Ovary (tissue), 9 donors: ENCODE results near the gene SMIM13. TPM values are rescaled to one million over a fixed set of nuclear protein-coding genes. Genes with fewer than 3 reads are reported as not detected.

ENCODE experiments used
- DNase-seq, 5 donors: peaks; one replicate each; pipeline ENCODE4 v3.0.0-alpha.2; 2019 to 2020
- H3K27ac ChIP-seq, 2 donors: fragments of 200-600 bp; one replicate each; pipeline versions ENCODE4 v1.5.1 to v1.8.0; 2019 to 2022
- H3K27me3 ChIP-seq: fragments of 200-600 bp; one replicate; pipeline ENCODE4 v1.8.0; 2022
- H3K36me3 ChIP-seq: fragments of 200-600 bp; sonication (generic); one replicate; pipeline ENCODE4 v1.5.1; 2019
- H3K4me1 ChIP-seq: one replicate; pipeline ENCODE4 v1.8.1; 2013; ENCODE audit warnings: mild to moderate bottlenecking, moderate library complexity; ENCODE audit not compliant: insufficient read depth
- H3K4me3 ChIP-seq: fragments of 200-600 bp; sonication (generic); one replicate; pipeline ENCODE4 v1.5.1; 2017
- H3K9me3 ChIP-seq, 2 donors: fragments of 200-600 bp in 1 of 2; sonication (generic) in 1 of 2; one replicate each; pipeline versions ENCODE4 v1.5.1 to v1.8.1; 2013 to 2019; ENCODE audit warnings: mild to moderate bottlenecking in 1 of 2, moderate library complexity in 1 of 2
- CTCF ChIP-seq, 3 donors: fragments of 450-650 bp in 2 of 3; fragments of 200-600 bp in 1 of 3; IDR thresholded peaks; one replicate each; pipeline versions ENCODE4 v1.5.1 to v1.8.0; 2016 to 2022; ENCODE audit warnings: antibody characterized with exemption in 3 of 3, mild to moderate bottlenecking in 1 of 3
- EP300 ChIP-seq: sonication (generic); formaldehyde crosslinking; IDR thresholded peaks from one replicate; pipeline ENCODE4 v1.6.1; 2017; ENCODE audit warnings: antibody characterized with exemption
- POLR2A ChIP-seq: fragments of 450-650 bp; IDR thresholded peaks from one replicate; pipeline ENCODE4 v1.6.1; 2017; ENCODE audit warnings: antibody characterized with exemption, mild to moderate bottlenecking, moderate library complexity
- WGBS, 3 donors: extraction: QIAGEN DNeasy Blood & Tissue Kit in 1 of 3; methylation state at CpG; one replicate each; pipeline versions ENCODE4 v1.1.5 to v1.1.7; 2013 to 2017; 5-methylcytosine and 5-hydroxymethylcytosine counted together
- intact Hi-C, 4 donors: fragments of 100-400 bp; cut with DNase I; formaldehyde crosslinking; loops; one replicate each; pipeline versions ENCODE4 v1.11.0 to v1.15.1; 2022 to 2023
- polyA plus RNA-seq, 2 donors: library from polyadenylated mRNA; stranded (reverse); fragments of 200-250 nt in 1 of 2; fragments of 350-450 nt in 1 of 2; fragmentation: Illumina TruSeq in 1 of 2; extraction: RNeasy Lipid Tissue Mini Kit (QIAGEN cat#74804) in 1 of 2; gene quantifications; one replicate each; pipeline ENCODE4 v1.2.3, GENCODE V29; 2013 to 2014
- total RNA-seq, 7 donors: library from RNA; depleted of rRNA in 2 of 7; stranded (reverse); fragments of >200 nt in 2 of 7; fragmentation: NEBNext Ultra II Directional in 3 of 7; extraction: Animal tissue kit (Norgen Biotek cat#: 25700) in 3 of 7; gene quantifications; one replicate each; pipeline versions ENCODE4 v1.1.0 to v1.2.4, GENCODE V29; 2016 to 2023
- donor health status: DM: no; HTN: no; CAD: no; lungs with moderate emphysema.
- donor health status: DM: no; HTN: no; CAD: no.
- donor health status: Bipolar disorder and iron deficiency.
- donor health status: DM: yes; HTN: yes; CAD: no.
- donor health status: DM: no; HTN: no; CAD: no.
- donor health status: DM: yes; HTN: yes; CAD: no.

The SMIM13 gene
- total and polyA plus RNA-seq, 9 donors: 3.6 to 8.4 (median 6.0) TPM

DNA sequence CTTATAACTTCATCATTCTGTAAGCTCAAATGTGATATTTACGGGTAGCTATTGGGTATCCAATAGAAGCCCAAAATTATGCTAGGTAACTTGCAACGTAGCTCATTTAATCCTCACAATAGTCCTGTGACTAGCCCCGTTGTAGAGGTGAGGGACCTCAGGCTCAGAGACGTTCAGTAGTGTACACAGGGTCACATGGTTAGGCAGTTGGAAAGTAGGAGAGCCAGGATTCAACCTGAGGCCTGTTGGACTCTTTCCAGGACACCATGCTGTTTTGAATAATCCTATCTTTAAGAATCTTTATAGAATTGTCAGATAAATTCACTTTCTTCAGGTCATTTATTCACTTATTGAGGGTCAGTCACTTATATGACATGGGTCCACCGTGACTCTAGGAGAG, 40.3 kb upstream of the SMIM13 start:
- TF ChIP-seq CTCF (IDR thresholded peaks at IDR 0.05): no peak
- TF ChIP-seq POLR2A: no peak
- TF ChIP-seq EP300: no peak
- Histone ChIP-seq H3K9me3 (no peaks in the 10 kb centered on the region), H3K4me1 (no peaks in the 10 kb centered on the region), H3K27ac (no peak overlapping the region), H3K27me3 (no peaks in the 10 kb centered on the region), H3K4me3 (no peak overlapping the region), H3K36me3 (no peaks in the 10 kb centered on the region)
- 79 to 83% (median 82%) methylated on average over 5 of the region's 5 CpGs for WGBS, 3 donors
- intact Hi-C loops: no loop called here
- DNase-seq: no peak

- Histone ChIP-seq H3K27me3 (no peaks in the 10 kb centered on the region), H3K4me1 (no peaks in the 10 kb centered on the region), H3K27ac (no peak overlapping the region), H3K4me3 (no peak overlapping the region), H3K36me3 (no peaks in the 10 kb centered on the region), H3K9me3 (no peaks in the 10 kb centered on the region)
- WGBS, 3 donors: 81 to 91% (median 88%) methylated on average over 1 of the region's 1 CpG
- TF ChIP-seq EP300 (no peak), POLR2A (no peak), CTCF (IDR thresholded peaks at IDR 0.05) (no peak)
- DNase-seq: no peak
- intact Hi-C loops: no loop called here
Measured at GRCh38 chr6:11054722-11055121, 38.9 kb upstream of the SMIM13 start.

DNA sequence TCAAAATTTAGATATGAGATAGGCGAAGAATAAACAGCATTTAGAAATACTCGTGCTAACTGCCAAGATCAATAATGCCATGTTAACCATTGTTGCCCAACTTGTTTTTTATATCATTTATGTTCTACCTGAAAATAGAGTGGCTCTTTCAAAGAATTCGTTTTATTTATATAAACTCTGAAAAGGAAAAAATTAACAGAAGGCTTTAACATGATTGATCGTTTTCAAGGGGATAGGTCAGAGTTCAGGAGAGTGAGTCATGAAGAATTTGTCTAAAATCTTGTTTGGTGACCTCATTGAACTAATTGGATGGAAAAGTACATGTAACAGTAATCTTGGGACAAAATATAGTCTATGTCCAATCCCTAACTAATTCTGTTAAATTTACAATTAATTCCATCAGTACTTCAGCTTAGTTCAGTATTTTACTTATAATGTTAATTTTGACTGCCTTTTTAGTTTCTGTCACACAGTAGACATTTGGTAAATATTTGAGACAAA, 38.5 kb upstream of the SMIM13 start:
- H3K27me3 ChIP-seq: no peaks in the 10 kb centered on the region
- H3K4me3 ChIP-seq: no peak overlapping the region
- WGBS, 3 donors: 44 to 56% (median 47%) methylated on average over 4 of the region's 4 CpGs
- intact Hi-C loops: no loop called here
- TF ChIP-seq POLR2A (no peak), CTCF (IDR thresholded peaks at IDR 0.05) (no peak), EP300 (no peak)
- no peak for DNase-seq
- no peaks in the 10 kb centered on the region for H3K4me1 ChIP-seq
- no peaks in the 10 kb centered on the region for H3K36me3 ChIP-seq
- no peak overlapping the region for H3K27ac ChIP-seq
- no peaks in the 10 kb centered on the region for H3K9me3 ChIP-seq

- no peak for DNase-seq
- Histone ChIP-seq H3K4me3 (no peak overlapping the region), H3K9me3 (no peaks in the 10 kb centered on the region), H3K27me3 (no peaks in the 10 kb centered on the region), H3K36me3 (no peaks in the 10 kb centered on the region), H3K4me1 (no peaks in the 10 kb centered on the region), H3K27ac (no peak overlapping the region)
- intact Hi-C loops: no loop called here
- TF ChIP-seq POLR2A (no peak), CTCF (IDR thresholded peaks at IDR 0.05) (no peak), EP300 (no peak)
- 76 to 86% (median 76%) methylated on average over 1 of the region's 1 CpG for WGBS, 3 donors
Measured at GRCh38 chr6:11056871-11057270, 36.8 kb upstream of the SMIM13 start.
